GM18498 (cell line): ENCODE data around the gene TCFL5.

Experiments
- ATAC-seq: cut with Tn5 transposase; IDR thresholded peaks from one replicate; pipeline ENCODE4 v1.9.1; 2021; ENCODE audit warnings: mild to moderate bottlenecking, moderate library complexity; ENCODE audit not compliant: unreplicated experiment

TCFL5 gene

DNA sequence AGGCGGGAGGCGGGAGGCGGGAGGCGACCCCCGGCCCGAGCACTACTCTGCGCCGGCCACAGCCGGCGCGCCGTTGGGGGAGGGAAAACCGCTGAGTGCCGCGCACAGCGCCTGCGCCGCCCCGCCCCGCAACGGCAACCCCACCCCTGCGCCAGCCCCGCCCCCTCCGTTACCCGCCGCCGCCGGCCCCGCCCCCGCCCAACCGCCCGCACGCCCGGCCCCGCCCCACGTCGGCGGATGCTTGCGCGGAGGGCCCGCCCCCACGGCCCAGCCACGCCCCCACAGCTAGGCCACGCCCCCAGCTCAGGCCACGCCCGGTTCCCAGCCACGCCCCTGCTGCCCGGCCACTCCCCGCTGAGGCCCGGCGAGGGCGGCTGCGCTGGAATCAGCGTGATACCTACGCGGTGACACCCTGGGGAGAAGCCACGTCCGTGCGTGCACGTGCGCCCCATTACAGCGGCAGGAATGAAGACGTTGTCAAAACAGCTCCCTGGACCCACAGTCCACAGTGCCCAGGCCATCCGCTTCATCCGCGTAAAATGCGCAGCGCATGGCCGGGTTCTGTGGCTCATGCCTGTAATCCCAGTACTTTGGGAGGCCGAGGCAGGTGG is at the start of gene TCFL5:
Gene TCFL5, minus strand, starts transcription at position 97 of the 611 bp plus-strand sequence. CDS start 152 bp downstream, outside the sequence.
- ATAC-seq: peak; percentile 66

DNA sequence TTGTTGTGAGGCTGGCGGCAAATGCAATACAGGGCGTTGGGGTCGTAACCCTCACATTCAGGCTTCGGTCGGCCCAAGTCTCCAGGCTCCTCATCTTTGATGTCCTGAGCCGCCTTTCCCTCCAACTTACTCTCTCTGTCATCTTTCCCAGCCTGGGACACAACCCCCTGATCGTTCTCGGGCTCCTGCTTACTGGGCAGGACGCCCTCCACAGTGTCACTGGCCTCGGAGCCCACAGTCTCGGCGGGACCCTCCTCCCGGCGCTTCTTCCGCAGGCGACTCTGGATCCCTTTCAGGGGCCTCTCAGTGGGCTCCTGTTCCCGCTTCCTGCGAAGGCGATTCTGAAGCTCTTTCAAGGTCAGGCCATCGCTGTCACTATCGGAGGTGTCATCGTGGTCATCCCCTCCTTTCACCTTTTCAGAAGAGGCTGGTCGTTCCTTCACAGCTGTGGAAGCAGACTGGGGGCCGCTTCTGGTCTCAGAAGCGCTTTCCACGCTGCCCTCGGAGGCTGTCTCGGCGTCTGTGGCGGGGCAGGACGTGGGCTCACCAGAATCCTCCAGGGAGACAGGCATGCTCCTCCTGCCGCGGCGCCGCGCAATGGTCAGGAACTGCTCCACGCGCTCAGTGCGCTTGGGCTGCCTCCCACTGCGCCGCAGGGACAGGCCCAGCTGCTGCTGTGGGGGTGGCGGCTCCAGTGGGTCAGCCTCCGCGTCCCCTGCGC is 49.3 kb upstream of the TCFL5 start:
- ATAC-seq: no peak

GRCh38 chr20:62910217-62910766 is 48.7 kb upstream of the TCFL5 start:
- ATAC-seq: no peak

DNA sequence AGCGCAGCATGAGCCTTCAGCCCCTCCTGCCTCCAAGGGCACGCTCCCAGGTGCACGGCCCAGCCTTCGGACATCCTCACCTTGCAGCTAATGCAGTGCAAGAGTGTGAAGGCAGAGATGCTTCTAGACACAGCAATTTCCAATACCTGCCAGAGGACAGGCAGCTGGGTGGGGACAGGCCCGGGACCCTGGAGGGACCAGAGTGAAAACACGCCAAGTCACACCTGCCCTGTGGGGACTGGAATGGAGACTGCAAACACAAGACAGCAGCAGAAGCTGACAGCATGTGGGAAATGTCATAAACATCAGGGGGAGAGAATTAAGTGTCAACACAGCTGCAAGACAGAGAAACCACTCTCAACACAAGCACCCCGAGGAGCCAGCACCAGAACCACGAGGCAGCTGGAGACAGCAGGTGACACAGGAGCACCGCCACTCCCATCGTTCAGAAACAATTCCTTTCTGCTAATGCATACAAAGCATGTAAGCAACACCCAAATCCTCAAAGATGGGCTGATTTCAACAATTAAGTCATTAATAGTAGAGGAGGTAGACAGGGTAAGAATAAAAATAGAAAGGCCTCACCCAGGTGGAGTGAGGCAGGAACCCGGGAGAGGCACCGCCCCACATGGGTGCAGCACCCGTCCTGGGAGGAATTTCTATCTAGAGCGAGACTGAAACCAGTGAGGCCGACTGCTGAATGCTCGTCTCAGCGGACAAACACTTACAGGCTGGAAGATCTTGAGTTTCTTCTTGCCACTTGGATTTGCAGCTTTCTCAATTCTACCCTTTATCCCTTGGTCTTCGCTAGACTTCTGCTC is 47.6 kb upstream of the TCFL5 start:
- no peak for ATAC-seq

DNA sequence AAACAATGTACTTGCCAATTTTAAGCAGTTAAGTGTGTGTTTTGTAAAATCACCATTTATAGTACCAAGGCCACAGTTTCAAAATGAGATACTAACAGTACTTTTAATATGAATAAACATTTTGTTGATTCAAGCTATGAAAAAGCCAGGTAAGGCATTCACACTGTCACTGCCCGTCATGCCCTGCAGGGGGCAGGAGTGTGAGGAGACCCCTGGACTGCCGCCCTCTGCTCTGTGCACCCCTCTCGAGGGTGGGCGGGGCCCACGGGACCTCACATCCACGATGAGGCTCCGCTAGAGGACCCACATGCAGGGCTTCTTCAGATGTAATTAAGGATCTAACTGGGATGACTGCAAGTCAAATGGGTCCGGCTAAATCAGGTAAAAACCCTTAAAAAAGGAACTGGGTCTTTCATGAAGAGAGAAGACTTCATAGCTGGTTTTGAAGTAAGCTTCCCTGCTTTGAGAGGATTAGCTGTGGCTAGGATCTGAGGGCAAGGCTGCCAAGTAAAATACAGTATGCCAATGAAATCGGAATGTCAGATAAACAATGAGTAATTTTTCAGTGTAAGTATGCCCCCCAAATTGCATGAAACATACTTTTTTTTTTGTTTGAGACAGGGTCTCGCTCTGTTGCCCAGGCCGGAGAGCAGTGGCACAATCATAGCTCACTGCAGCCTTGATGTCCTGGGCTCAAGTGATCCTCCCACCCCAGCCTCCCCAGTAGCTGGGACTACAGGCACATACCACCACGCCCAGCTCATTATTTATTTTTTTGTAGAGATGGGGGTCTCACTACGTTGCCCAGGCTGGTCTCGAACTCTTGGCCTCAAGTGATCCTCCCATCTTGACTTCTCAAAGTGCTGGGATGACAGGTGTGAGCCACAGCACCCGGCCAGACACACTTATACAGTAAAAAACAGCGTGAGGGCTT is 46.0 kb upstream of the TCFL5 start:
- no peak for ATAC-seq

- no peak for ATAC-seq
Measured at GRCh38 chr20:62906647-62907375, 45.2 kb upstream of the TCFL5 start.

DNA sequence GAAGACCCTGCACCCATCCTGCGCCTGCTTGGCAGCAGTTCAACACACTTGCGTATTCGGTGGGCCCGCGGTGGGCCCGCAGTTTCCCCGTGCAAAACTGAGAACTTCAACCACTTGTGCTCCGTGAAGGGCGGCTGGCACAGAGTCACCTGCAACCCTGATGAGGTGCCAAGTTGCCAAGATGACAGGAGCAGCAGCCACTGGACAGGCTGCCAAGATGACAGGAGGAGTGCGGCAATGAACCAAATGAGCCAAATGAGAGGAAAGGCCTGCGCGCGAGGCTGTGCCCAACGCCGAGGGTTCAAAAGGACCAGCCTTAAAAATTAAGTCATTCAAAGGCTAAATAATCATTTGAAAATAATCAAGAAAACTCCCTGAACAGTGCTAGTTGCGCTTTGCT is 44.6 kb upstream of the TCFL5 start:
- ATAC-seq: no peak

- no peak for ATAC-seq
Measured at GRCh38 chr20:62905536-62906117, 44.0 kb upstream of the TCFL5 start.

GRCh38 chr20:62902926-62903615 is 41.4 kb upstream of the TCFL5 start:
- no peak for ATAC-seq

- no peak for ATAC-seq
Measured at GRCh38 chr20:62901891-62902290, 40.3 kb upstream of the TCFL5 start.

- peak; percentile 9 for ATAC-seq
Measured at GRCh38 chr20:62900692-62901584, 39.3 kb upstream of the TCFL5 start.

- peak; percentile 91 for ATAC-seq
Measured at GRCh38 chr20:62900052-62900691, 38.5 kb upstream of the TCFL5 start.

- ATAC-seq: no peak
Measured at GRCh38 chr20:62899633-62900051, 38.0 kb upstream of the TCFL5 start.

GRCh38 chr20:62898970-62899632 is 37.5 kb upstream of the TCFL5 start:
- no peak for ATAC-seq

DNA sequence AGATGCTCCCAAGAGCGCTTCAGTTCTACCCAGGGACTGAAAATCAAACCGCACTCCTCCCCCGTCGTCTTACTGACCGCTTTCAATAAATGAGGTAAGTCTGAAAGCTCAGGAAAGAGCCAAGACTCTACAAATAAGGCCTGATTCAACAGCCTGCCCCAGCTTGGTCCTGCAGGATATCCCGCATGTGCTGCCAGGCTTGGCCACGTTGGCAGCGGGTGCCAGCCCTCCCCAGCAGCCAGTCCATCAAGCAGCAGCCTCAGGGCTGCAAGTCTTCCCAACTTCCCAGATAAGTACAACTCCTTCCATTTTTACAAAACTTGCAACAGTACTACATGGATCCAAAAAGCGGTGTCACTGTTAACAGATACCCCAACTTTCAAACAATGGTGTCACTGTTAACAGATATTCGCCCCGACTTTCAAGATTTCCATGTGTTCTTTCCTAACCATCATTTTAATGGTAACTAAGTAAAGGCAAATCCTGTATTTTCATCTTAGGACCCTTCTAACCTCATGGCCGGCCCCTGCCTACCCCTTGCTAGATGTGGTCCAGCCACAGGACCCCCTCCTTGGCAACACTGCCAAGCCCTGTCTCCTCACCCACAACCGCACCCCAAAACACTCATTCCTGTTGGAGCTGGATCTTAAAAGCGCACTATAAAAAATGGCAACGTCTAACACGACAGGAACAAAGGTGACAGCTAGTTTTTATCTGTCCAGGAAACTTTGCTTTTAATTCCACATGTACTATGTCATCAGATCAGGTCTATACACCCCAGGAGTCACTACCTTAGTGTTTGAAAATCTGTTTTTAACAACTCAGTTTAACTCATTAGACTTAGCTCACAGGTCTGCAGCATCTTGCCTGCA is 36.7 kb upstream of the TCFL5 start:
- ATAC-seq: no peak

DNA sequence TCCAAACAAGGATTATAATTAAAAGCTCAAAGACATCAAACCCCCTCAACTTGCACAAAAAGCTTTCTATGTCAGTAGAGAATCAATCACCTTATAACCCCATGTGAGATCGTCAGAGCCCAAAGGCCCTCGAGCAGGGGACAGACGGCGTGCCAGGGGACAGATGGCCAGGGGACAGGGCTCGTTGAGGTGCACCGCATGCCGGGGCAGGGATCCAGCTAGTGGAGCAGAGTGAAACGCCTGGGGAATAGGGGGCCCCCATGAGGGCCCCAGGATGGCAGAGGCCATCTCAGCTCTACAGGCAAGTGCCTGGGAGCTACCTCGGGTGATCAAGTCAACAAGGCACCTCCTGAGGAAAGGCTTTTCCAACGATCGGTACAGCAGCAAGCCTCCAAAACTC is 36.0 kb upstream of the TCFL5 start:
- no peak for ATAC-seq
